Panc1 (cell line): ENCODE results near the gene OSTF1. TPM values are rescaled to one million over a fixed set of nuclear protein-coding genes. Genes with fewer than 3 reads are reported as not detected.

Source experiments
- ATAC-seq: fragments of 200-7000 bp; cut with Tn5 transposase; 2 replicates; pipeline ENCODE4 v1.9.1; 2020; ENCODE audit warnings: mild to moderate bottlenecking, moderate library complexity
- BruUV-seq: library from RNA; stranded (reverse); fragments of 400-500 nt; replicated peaks from 2 replicates; lab custom pipeline; 2021; lab: Mats Ljungman, UMichigan
- CTCF ChIA-PET: fragments of 300-600 bp; sonication (Branson Sonifier 250); formaldehyde crosslinking; loops from one replicate; lab custom pipeline; 2022; ENCODE audit warnings: antibody characterized with exemption; lab: Charles Lee
- POLR2A ChIA-PET: fragments of 300-600 bp; sonication (Branson Sonifier 250); formaldehyde crosslinking; loops from one replicate; lab custom pipeline; 2022; ENCODE audit warnings: antibody characterized with exemption; lab: Charles Lee
- DNase-seq: peaks from one replicate; pipeline ENCODE4 v3.0.0-alpha.2; 2010; ENCODE audit warnings: low read depth, low spot score
- H3K27ac ChIP-seq: 2 replicates; pipeline ENCODE4 v1.5.1; 2011; ENCODE audit warnings: mild to moderate bottlenecking, low read length, inconsistent platforms
- H3K27me3 ChIP-seq: fragments of 200-500 bp; sonication (Bioruptor generic); 2 replicates; pipeline ENCODE4 v1.6.0; 2014; ENCODE audit warnings: low read length, inconsistent platforms; ENCODE audit not compliant: control insufficient read depth, insufficient read depth
- H3K36me3 ChIP-seq: fragments of 200-500 bp; sonication (Bioruptor generic); 2 replicates; pipeline ENCODE4 v1.5.1; 2014; ENCODE audit warnings: inconsistent platforms, mild to moderate bottlenecking, low read length, moderate library complexity; ENCODE audit not compliant: control insufficient read depth, insufficient read depth
- H3K4me1 ChIP-seq: 2 replicates; pipeline ENCODE4 v1.5.1; 2011; ENCODE audit warnings: inconsistent platforms, mild to moderate bottlenecking, low read length, moderate library complexity; ENCODE audit not compliant: control insufficient read depth, insufficient read depth
- H3K4me3 ChIP-seq, 2 experiments: 2 replicates each; pipeline ENCODE4 v1.5.1; 2011 to 2012; ENCODE audit warnings: low read depth in 2 of 2, low read length in 2 of 2, mild to moderate bottlenecking in 2 of 2, inconsistent platforms in 1 of 2, moderate library complexity in 1 of 2
- H3K9me3 ChIP-seq: fragments of 200-500 bp; sonication (Bioruptor generic); 2 replicates; pipeline ENCODE4 v1.5.1; 2014; ENCODE audit warnings: low read depth, mild to moderate bottlenecking, inconsistent platforms, low read length, moderate library complexity; ENCODE audit not compliant: control insufficient read depth, insufficient read depth
- POLR2AphosphoS5 ChIP-seq: IDR thresholded peaks from 2 replicates; pipeline ENCODE4 v1.6.1; 2012; ENCODE audit warnings: mild to moderate bottlenecking, low read depth, low read length, moderate library complexity
- SIN3A ChIP-seq: IDR thresholded peaks from 2 replicates; pipeline ENCODE4 v1.6.1; 2012; ENCODE audit warnings: low read depth, mild to moderate bottlenecking, low read length, moderate library complexity, borderline replicate concordance; ENCODE audit not compliant: insufficient read depth
- TCF7L2 ChIP-seq: IDR thresholded peaks from 2 replicates; pipeline ENCODE4 v1.6.1; 2011; ENCODE audit warnings: mild to moderate bottlenecking, low read depth, low read length, inconsistent platforms
- in situ Hi-C: cut with HindIII; loops from 2 replicates; pipeline ENCODE4 v1.10.0; 2016; ENCODE audit warnings: low sequenced_read_pairs, low pct_unique_long_range_greater_than_20kb
- intact Hi-C: fragments of 100-400 bp; cut with micrococcal nuclease; formaldehyde crosslinking; loops from one replicate; pipeline ENCODE4 v1.10.0; 2022; ENCODE audit not compliant: unreplicated experiment
- total RNA-seq: library from RNA; stranded (reverse); gene quantifications from one replicate; pipeline ENCODE4 v1.2.1, GENCODE V29; 2021; ENCODE audit not compliant: unreplicated experiment
- TF ChIP-seq, protein P1 (sequence below), 2 experiments: IDR thresholded peaks; 2 replicates each; pipeline ENCODE4 v1.6.1; 2011 to 2012; ENCODE audit warnings: low read depth in 2 of 2, control low read depth in 1 of 2, low read length in 1 of 2, mild to moderate bottlenecking in 1 of 2, moderate library complexity in 1 of 2; ENCODE audit not compliant: insufficient read depth in 1 of 2
- TF ChIP-seq, protein P2 (sequence below): fragments of 450-650 bp; IDR thresholded peaks from 2 replicates; pipeline ENCODE4 v1.5.1; 2017; ENCODE audit warnings: mild to moderate bottlenecking

OSTF1 gene
- total RNA-seq, 1 experiment from 2014 or later, result 24.6 TPM

DNA sequence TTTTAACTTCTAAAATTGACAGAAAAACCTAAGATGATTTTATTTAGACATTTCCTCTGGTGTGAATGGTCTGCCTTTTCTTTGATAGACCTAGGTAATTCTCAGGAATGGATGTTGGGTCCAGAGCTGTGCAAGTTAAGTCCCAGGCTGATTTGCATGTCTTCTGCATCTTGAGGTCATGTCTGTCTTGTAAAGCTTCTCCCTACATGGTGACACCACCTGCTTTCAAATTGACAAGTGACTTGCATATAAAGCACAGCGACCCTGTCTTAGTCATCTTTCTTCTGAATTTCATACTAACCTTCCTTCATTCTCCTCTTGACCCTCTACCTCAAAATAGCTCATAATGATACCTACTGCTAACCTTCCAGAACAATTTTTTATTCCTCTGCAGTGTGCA is 29.2 kb downstream of the OSTF1 start:
- no peaks in the 10 kb centered on the region for H3K4me1 ChIP-seq
- TF ChIP-seq SIN3A, result no peak
- no peak for TF ChIP-seq POLR2AphosphoS5
- TF ChIP-seq, protein P1, sequence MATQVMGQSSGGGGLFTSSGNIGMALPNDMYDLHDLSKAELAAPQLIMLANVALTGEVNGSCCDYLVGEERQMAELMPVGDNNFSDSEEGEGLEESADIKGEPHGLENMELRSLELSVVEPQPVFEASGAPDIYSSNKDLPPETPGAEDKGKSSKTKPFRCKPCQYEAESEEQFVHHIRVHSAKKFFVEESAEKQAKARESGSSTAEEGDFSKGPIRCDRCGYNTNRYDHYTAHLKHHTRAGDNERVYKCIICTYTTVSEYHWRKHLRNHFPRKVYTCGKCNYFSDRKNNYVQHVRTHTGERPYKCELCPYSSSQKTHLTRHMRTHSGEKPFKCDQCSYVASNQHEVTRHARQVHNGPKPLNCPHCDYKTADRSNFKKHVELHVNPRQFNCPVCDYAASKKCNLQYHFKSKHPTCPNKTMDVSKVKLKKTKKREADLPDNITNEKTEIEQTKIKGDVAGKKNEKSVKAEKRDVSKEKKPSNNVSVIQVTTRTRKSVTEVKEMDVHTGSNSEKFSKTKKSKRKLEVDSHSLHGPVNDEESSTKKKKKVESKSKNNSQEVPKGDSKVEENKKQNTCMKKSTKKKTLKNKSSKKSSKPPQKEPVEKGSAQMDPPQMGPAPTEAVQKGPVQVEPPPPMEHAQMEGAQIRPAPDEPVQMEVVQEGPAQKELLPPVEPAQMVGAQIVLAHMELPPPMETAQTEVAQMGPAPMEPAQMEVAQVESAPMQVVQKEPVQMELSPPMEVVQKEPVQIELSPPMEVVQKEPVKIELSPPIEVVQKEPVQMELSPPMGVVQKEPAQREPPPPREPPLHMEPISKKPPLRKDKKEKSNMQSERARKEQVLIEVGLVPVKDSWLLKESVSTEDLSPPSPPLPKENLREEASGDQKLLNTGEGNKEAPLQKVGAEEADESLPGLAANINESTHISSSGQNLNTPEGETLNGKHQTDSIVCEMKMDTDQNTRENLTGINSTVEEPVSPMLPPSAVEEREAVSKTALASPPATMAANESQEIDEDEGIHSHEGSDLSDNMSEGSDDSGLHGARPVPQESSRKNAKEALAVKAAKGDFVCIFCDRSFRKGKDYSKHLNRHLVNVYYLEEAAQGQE (IDR thresholded peaks at IDR 0.05; ENCODE audit: insufficient read depth in 1 of 2, low read depth in 2 of 2, low read length in 1 of 2), result no peak
- TF ChIP-seq, protein P2, sequence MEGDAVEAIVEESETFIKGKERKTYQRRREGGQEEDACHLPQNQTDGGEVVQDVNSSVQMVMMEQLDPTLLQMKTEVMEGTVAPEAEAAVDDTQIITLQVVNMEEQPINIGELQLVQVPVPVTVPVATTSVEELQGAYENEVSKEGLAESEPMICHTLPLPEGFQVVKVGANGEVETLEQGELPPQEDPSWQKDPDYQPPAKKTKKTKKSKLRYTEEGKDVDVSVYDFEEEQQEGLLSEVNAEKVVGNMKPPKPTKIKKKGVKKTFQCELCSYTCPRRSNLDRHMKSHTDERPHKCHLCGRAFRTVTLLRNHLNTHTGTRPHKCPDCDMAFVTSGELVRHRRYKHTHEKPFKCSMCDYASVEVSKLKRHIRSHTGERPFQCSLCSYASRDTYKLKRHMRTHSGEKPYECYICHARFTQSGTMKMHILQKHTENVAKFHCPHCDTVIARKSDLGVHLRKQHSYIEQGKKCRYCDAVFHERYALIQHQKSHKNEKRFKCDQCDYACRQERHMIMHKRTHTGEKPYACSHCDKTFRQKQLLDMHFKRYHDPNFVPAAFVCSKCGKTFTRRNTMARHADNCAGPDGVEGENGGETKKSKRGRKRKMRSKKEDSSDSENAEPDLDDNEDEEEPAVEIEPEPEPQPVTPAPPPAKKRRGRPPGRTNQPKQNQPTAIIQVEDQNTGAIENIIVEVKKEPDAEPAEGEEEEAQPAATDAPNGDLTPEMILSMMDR, result no peak
- TF ChIP-seq TCF7L2, result no peak
- CTCF ChIA-PET, result no interaction called here
- ATAC-seq, result no peak
- H3K9me3 ChIP-seq, result no peaks in the 10 kb centered on the region
- no peak overlapping the region for H3K4me3 ChIP-seq
- POLR2A ChIA-PET, result no interaction called here
- no peaks in the 10 kb centered on the region for H3K36me3 ChIP-seq
- intact Hi-C loops, result no loop called here
- DNase-seq, result no peak
- H3K27ac ChIP-seq, result no peak overlapping the region
- no TSS peak for BruUV-seq
- in situ Hi-C loops, result no loop called here
- H3K27me3 ChIP-seq, result no peaks in the 10 kb centered on the region

GRCh38 chr9:75120686-75121085 is 32.4 kb downstream of the OSTF1 start:
- TF ChIP-seq POLR2AphosphoS5 (no peak), SIN3A (no peak)
- TF ChIP-seq, protein P2, result no peak
- TF ChIP-seq, protein P1 (IDR thresholded peaks at IDR 0.05; ENCODE audit: insufficient read depth in 1 of 2, low read depth in 2 of 2, low read length in 1 of 2), result no peak

More at GRCh38 chr9:75120686-75121085, 32.4 kb downstream of the OSTF1 start:
- H3K9me3 ChIP-seq, result no peaks in the 10 kb centered on the region
- ChIA-PET CTCF (no interaction called here), POLR2A (no interaction called here)
- no TSS peak for BruUV-seq
- H3K4me1 ChIP-seq, result no peaks in the 10 kb centered on the region
- H3K27ac ChIP-seq, result no peak overlapping the region
- no peak for ATAC-seq
- no peak for DNase-seq
- no peaks in the 10 kb centered on the region for H3K36me3 ChIP-seq
- H3K4me3 ChIP-seq, result no peak overlapping the region
- in situ Hi-C loops, result no loop called here
- intact Hi-C loops, result no loop called here
- H3K27me3 ChIP-seq, result no peaks in the 10 kb centered on the region
